Posterior vena cava (tissue), 2 donors: ENCODE results near the gene HOXD13. TPM values are rescaled to one million over a fixed set of nuclear protein-coding genes. Genes with fewer than 3 reads are reported as not detected.

Experiments
- DNase-seq: peaks from one replicate; pipeline ENCODE4 v3.0.0-alpha.2; 2020; ENCODE audit warnings: low spot score
- intact Hi-C, 2 donors: fragments of 100-400 bp; cut with DNase I; formaldehyde crosslinking; loops; one replicate each; pipeline versions ENCODE4 v1.14.1 to v1.14.2; 2022 to 2023
- total RNA-seq, 2 donors: library from RNA; stranded (reverse); fragmentation: NEBNext Ultra II Directional; extraction: Animal tissue kit (Norgen Biotek cat#: 25700); gene quantifications; one replicate each; pipeline ENCODE4 v1.2.1, GENCODE V29; 2021
- donor health status: DM: yes; HTN: yes; CAD: no.
- donor health status: DM: yes; HTN: yes; CAD: no.

The HOXD13 gene
- total RNA-seq, 2 donors from 2014 or later, result not detected

- intact Hi-C loops, result no loop called here
- DNase-seq, result no peak
Measured at GRCh38 chr2:176101216-176101830, 8.8 kb downstream of the HOXD13 start.

- DNase-seq, result no peak
- intact Hi-C loops, result no loop called here
Measured at GRCh38 chr2:176101842-176102241, 9.3 kb downstream of the HOXD13 start.

GRCh38 chr2:176102309-176102866 lies 9.9 kb downstream of the HOXD13 start:
- intact Hi-C loops, result no loop called here
- DNase-seq, result no peak

- intact Hi-C loops, result no loop called here
- DNase-seq, result no peak
Measured at GRCh38 chr2:176103194-176103593, 10.7 kb downstream of the HOXD13 start.

GRCh38 chr2:176103742-176104315 lies 11.3 kb downstream of the HOXD13 start:
- intact Hi-C loops, result no loop called here
- peak; percentile 64 for DNase-seq

GRCh38 chr2:176104316-176105077 lies 12.0 kb downstream of the HOXD13 start:
- peak; percentile 74 for DNase-seq
- intact Hi-C loops, result no loop called here

GRCh38 chr2:176105078-176105729 lies 12.7 kb downstream of the HOXD13 start:
- intact Hi-C loops, result no loop called here
- DNase-seq, result peak; percentile 46

DNA sequence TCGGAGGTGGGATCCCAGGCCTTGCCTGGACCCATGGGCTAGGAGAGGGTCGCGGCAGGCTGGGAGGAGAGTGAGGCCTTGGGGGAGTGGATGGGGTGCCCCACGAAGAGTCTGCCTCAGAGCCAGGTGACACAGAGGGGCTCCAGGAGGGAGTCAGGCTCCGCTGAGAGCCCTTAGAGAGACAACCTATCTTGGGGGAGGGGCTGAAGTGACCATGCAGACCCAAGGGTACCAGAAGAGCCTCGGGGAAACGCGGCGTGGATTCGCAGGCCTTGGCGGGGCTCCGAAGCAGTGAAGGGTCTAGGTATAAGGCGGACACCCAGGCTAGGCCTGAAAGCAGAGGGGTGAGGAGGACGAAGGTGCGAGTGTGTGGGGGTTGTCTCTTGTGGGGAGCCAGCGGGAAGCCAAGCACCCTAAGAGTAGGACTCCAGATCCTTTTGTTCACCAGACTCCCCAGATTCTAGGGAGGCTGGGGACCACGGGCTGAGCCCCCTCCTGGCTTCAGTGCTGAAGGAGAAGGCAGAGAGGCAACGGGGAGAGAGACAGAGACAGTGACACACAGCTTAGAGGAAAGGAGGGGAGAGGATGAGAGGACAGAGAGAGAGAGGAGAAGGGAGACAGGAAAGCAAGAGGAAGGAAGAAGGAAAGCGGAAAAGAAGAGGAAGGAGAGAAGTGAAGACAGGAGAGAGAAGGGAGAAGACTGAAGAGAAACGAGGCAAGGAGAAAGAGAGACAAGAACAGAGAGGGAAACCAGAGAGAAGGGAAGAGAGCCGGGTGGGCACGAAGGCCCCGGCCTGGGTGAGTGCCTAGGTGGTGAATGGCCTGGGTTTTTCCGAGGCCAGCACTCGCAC lies 13.4 kb downstream of the HOXD13 start:
- intact Hi-C loops, result no loop called here
- DNase-seq, result peak; percentile 52

- peak; percentile 83 for DNase-seq
Measured at GRCh38 chr2:176106581-176107539, 14.3 kb downstream of the HOXD13 start, which contains the start of gene HOXD11. TSS of gene HOXD11 (plus strand) at chr2:176107280. CDS start at chr2:176107356, 76 bp downstream.

GRCh38 chr2:176107731-176108181 lies 15.2 kb downstream of the HOXD13 start:
- DNase-seq, result peak; percentile 76
- intact Hi-C loops, result no loop called here

More at GRCh38 chr2:176106581-176107539, 14.3 kb downstream of the HOXD13 start, which contains the start of gene HOXD11:
- intact Hi-C loops, result no loop called here

GRCh38 chr2:176109192-176109901 lies 16.8 kb downstream of the HOXD13 start:
- no peak for DNase-seq
- intact Hi-C loops, result no loop called here

- DNase-seq, result no peak
- intact Hi-C loops, result no loop called here
Measured at GRCh38 chr2:176109946-176110345, 17.4 kb downstream of the HOXD13 start.

- intact Hi-C loops, result no loop called here
Measured at GRCh38 chr2:176110415-176111308, 18.1 kb downstream of the HOXD13 start.

DNA sequence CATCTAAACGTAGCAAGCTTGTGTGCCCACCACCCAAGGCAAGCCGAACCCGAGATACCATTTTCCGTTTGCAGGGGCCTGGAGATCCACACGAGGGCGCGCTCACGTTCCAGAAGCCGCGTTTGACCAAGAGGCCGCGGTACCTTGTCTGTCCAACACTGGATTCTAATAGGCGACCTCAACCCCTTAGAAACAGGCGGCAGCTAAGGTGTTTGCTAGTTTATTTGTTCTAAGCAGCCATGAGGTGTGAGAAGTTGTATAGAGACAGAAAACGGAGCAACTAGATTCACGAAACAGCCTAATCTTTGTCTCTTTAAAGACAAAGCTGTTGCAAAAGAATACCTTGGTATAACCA lies 18.8 kb downstream of the HOXD13 start:
- DNase-seq, result peak; percentile 83

More at GRCh38 chr2:176110415-176111308, 18.1 kb downstream of the HOXD13 start:
- no peak for DNase-seq

GRCh38 chr2:176111846-176112374 lies 19.4 kb downstream of the HOXD13 start:
- intact Hi-C loops, result no loop called here
- DNase-seq, result peak; percentile 78

More for the DNA sequence above, 18.8 kb downstream of the HOXD13 start:
- intact Hi-C loops, result no loop called here
